ENCODE results near the gene RETREG3. TPM values are rescaled to one million over a fixed set of nuclear protein-coding genes. Genes with fewer than 3 reads are reported as not detected.

RETREG3 gene
- total RNA-seq, 2 donors from 2014 or later, result 51.5 to 55.4 TPM

DNA sequence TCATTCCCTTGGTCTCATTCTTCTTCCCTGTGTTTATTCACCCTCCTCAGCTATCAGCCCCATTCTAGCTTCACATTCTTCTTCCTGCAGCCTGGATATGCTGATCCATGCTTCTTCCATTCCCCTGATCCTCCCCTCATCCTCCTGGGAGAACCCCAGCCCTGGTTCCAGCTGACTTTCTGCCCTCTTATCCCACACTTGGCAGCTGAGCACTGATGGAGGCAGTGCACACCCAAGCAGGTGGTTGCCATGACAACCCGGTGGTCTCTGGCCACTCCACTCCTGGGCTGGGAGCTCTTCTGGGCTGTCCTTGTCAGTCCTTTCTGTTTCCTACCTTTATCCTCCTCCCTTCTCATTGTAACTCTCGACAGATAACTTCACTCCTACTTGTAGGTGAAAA is 33.2 kb upstream of the RETREG3 start:
- no peaks in the 10 kb centered on the region for H3K27me3 ChIP-seq (ENCODE audit: control insufficient read depth, insufficient read depth, low read length, poor library complexity, severe bottlenecking)
- 70 to 80% methylated on average over 1 to 2 of the region's 2 CpGs for WGBS, 2 experiments (ENCODE audit: insufficient coverage in 1 of 2, insufficient read length in 1 of 2)
- no peak overlapping the region for H3K27ac ChIP-seq (ENCODE audit: low read depth, low read length)
- Mint-ChIP-seq H3K4me1 (peaks cover 7% of the 10 kb centered on the region), H3K9me3 (no peaks in the 10 kb centered on the region), H3K36me3 (ENCODE audit: low read depth) (no peaks in the 10 kb centered on the region), H3K27ac (no peak overlapping the region), H3K4me3 (no peak overlapping the region), H3K27me3 (ENCODE audit: insufficient read depth) (peaks cover 1% of the 10 kb centered on the region)
- TF ChIP-seq, protein P1, sequence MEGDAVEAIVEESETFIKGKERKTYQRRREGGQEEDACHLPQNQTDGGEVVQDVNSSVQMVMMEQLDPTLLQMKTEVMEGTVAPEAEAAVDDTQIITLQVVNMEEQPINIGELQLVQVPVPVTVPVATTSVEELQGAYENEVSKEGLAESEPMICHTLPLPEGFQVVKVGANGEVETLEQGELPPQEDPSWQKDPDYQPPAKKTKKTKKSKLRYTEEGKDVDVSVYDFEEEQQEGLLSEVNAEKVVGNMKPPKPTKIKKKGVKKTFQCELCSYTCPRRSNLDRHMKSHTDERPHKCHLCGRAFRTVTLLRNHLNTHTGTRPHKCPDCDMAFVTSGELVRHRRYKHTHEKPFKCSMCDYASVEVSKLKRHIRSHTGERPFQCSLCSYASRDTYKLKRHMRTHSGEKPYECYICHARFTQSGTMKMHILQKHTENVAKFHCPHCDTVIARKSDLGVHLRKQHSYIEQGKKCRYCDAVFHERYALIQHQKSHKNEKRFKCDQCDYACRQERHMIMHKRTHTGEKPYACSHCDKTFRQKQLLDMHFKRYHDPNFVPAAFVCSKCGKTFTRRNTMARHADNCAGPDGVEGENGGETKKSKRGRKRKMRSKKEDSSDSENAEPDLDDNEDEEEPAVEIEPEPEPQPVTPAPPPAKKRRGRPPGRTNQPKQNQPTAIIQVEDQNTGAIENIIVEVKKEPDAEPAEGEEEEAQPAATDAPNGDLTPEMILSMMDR (conservative IDR thresholded peaks at IDR 0.05), result no peak
- no peak overlapping the region for H3K9ac ChIP-seq (ENCODE audit: extremely low read depth, low read length, poor library complexity, severe bottlenecking)
- no peaks in the 10 kb centered on the region for H3K9me3 ChIP-seq (ENCODE audit: control insufficient read depth, low read length)
- H3K36me3 ChIP-seq (ENCODE audit: control insufficient read depth, insufficient read depth, low read length), result no peaks in the 10 kb centered on the region
- no peaks in the 10 kb centered on the region for H3K4me1 ChIP-seq (ENCODE audit: control insufficient read depth, insufficient read depth, low read length)
- DNase-seq, result peak; percentile 83
- no peak overlapping the region for H3K4me3 ChIP-seq (ENCODE audit: low read length)

DNA sequence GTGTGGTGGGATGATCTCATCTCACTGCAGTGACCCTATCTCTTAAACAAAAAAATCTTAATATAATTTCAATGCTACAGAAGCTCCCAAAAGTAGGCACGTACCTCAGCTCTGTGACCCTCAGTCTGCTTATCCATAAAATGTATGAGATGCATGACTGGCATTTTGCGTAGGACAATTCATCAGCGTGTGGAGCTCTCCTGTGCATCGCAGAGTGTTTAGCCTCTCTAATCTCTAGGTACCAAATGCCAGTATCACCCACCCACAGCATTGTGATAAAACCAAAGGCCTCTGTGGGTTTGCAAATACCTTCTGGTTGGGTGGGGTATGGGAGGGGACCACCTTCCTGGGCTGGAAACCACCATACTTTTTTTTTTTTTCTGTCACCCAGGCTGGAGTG is 30.9 kb upstream of the RETREG3 start:
- TF ChIP-seq, protein P1 (conservative IDR thresholded peaks at IDR 0.05), result no peak
- Mint-ChIP-seq H3K9me3 (no peaks in the 10 kb centered on the region), H3K4me1 (peaks cover 7% of the 10 kb centered on the region), H3K4me3 (no peak overlapping the region), H3K27ac (no peak overlapping the region), H3K36me3 (ENCODE audit: low read depth) (no peaks in the 10 kb centered on the region), H3K27me3 (ENCODE audit: insufficient read depth) (peaks cover 1% of the 10 kb centered on the region)
- Histone ChIP-seq H3K27ac (ENCODE audit: low read depth, low read length) (no peak overlapping the region), H3K9ac (ENCODE audit: extremely low read depth, low read length, poor library complexity, severe bottlenecking) (no peak overlapping the region), H3K36me3 (ENCODE audit: control insufficient read depth, insufficient read depth, low read length) (no peaks in the 10 kb centered on the region), H3K9me3 (ENCODE audit: control insufficient read depth, low read length) (no peaks in the 10 kb centered on the region), H3K4me1 (ENCODE audit: control insufficient read depth, insufficient read depth, low read length) (no peaks in the 10 kb centered on the region), H3K4me3 (ENCODE audit: low read length) (no peak overlapping the region), H3K27me3 (ENCODE audit: control insufficient read depth, insufficient read depth, low read length, poor library complexity, severe bottlenecking) (no peaks in the 10 kb centered on the region)
- no peak for DNase-seq
- WGBS, 2 experiments (ENCODE audit: insufficient coverage in 1 of 2, insufficient read length in 1 of 2), result 93 to 100% methylated on average over 2 to 4 of the region's 4 CpGs

DNA sequence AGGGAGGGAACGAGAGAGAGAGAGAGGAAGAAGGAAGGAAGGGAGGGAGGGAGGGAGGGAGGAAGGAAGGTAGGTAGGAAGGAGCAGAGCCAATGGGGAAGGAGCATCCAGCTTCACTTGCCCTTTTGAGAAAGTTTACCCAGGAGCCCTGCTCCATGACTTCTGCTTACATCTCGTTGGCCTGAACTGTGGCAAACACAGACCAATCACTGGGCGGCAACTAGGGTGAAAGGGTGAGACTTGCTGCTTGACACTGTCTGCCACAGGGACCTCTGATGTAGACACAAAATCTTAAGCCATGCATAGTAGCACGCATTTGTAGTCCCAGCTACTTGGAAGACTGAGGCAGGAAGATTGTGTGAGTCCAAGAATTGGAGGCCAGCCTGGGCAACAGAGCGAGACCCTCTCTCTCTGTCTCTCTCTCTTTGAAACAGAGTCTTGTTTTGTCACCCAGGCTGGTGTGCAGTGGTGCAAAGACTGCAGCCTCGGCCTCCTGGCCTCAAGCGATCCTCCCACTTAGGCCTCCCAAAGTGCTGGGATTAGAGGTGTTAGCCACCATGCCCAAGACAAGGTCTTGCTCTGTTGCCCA is 30.4 kb upstream of the RETREG3 start:
- Histone ChIP-seq H3K27me3 (ENCODE audit: control insufficient read depth, insufficient read depth, low read length, poor library complexity, severe bottlenecking) (no peaks in the 10 kb centered on the region), H3K4me1 (ENCODE audit: control insufficient read depth, insufficient read depth, low read length) (no peaks in the 10 kb centered on the region), H3K9ac (ENCODE audit: extremely low read depth, low read length, poor library complexity, severe bottlenecking) (no peak overlapping the region), H3K27ac (ENCODE audit: low read depth, low read length) (no peak overlapping the region), H3K4me3 (ENCODE audit: low read length) (no peak overlapping the region), H3K36me3 (ENCODE audit: control insufficient read depth, insufficient read depth, low read length) (no peaks in the 10 kb centered on the region), H3K9me3 (ENCODE audit: control insufficient read depth, low read length) (no peaks in the 10 kb centered on the region)
- no peaks in the 10 kb centered on the region for H3K9me3 Mint-ChIP-seq
- H3K4me3 Mint-ChIP-seq, result no peak overlapping the region
- peaks cover 7% of the 10 kb centered on the region for H3K4me1 Mint-ChIP-seq
- WGBS, 2 experiments (ENCODE audit: insufficient coverage in 1 of 2, insufficient read length in 1 of 2), result 87 to 89% methylated on average over 5 to 6 of the region's 7 CpGs
- H3K36me3 Mint-ChIP-seq (ENCODE audit: low read depth), result no peaks in the 10 kb centered on the region
- no peak for DNase-seq
- no peak overlapping the region for H3K27ac Mint-ChIP-seq
- TF ChIP-seq, protein P1 (conservative IDR thresholded peaks at IDR 0.05), result no peak
- H3K27me3 Mint-ChIP-seq (ENCODE audit: insufficient read depth), result peaks cover 1% of the 10 kb centered on the region
